Peyer's patch (tissue), 4 donors: ENCODE results near the gene ARHGEF12. TPM values are rescaled to one million over a fixed set of nuclear protein-coding genes. Genes with fewer than 3 reads are reported as not detected.

Source experiments
- DNase-seq, 3 donors: peaks; one replicate each; pipeline ENCODE4 v3.0.0-alpha.2; 2017 to 2019
- H3K27ac ChIP-seq, 4 donors: fragments of 200-600 bp; sonication (generic); one replicate each; pipeline ENCODE4 v1.5.1; 2016 to 2019
- H3K27me3 ChIP-seq, 2 donors: fragments of 200-600 bp; sonication (generic); one replicate each; pipeline ENCODE4 v1.5.1; 2019
- H3K36me3 ChIP-seq, 3 donors: fragments of 200-600 bp; sonication (generic); one replicate each; pipeline ENCODE4 v1.5.1; 2016 to 2019
- H3K4me1 ChIP-seq, 4 donors: fragments of 200-600 bp; sonication (generic); one replicate each; pipeline ENCODE4 v1.5.1; 2016 to 2019
- H3K4me3 ChIP-seq, 4 donors: fragments of 200-600 bp; sonication (generic); 1 replicate in 3 of 4; 2 replicates in 1 of 4; pipeline ENCODE4 v1.5.1; 2016 to 2019; ENCODE audit warnings: mild to moderate bottlenecking in 1 of 4
- H3K9me3 ChIP-seq, 4 donors: fragments of 200-600 bp; sonication (generic); one replicate each; pipeline ENCODE4 v1.5.1; 2016 to 2019; ENCODE audit warnings: mild to moderate bottlenecking in 1 of 4
- POLR2A ChIP-seq, 2 donors: fragments of 450-650 bp; IDR thresholded peaks; one replicate each; pipeline ENCODE4 v1.5.1; 2017; ENCODE audit warnings: antibody characterized with exemption in 2 of 2, mild to moderate bottlenecking in 2 of 2, moderate library complexity in 2 of 2
- total RNA-seq, 4 donors: library from RNA; depleted of rRNA; stranded (reverse); fragments of >200 nt; gene quantifications; one replicate each; pipeline ENCODE4 v1.1.0, GENCODE V29; 2016
- TF ChIP-seq, protein P1 (sequence below), 6 experiments: fragments of 450-650 bp in 4 of 6; fragments of 200-600 bp in 2 of 6; sonication (generic) in 1 of 6; IDR thresholded peaks; one replicate each; pipeline ENCODE4 v1.5.1; 2017 to 2019; ENCODE audit warnings: antibody characterized with exemption in 6 of 6, mild to moderate bottlenecking in 3 of 6, moderate library complexity in 1 of 6

ARHGEF12 gene
- total RNA-seq, 4 donors from 2014 or later: 102 to 122 (median 107) TPM

DNA sequence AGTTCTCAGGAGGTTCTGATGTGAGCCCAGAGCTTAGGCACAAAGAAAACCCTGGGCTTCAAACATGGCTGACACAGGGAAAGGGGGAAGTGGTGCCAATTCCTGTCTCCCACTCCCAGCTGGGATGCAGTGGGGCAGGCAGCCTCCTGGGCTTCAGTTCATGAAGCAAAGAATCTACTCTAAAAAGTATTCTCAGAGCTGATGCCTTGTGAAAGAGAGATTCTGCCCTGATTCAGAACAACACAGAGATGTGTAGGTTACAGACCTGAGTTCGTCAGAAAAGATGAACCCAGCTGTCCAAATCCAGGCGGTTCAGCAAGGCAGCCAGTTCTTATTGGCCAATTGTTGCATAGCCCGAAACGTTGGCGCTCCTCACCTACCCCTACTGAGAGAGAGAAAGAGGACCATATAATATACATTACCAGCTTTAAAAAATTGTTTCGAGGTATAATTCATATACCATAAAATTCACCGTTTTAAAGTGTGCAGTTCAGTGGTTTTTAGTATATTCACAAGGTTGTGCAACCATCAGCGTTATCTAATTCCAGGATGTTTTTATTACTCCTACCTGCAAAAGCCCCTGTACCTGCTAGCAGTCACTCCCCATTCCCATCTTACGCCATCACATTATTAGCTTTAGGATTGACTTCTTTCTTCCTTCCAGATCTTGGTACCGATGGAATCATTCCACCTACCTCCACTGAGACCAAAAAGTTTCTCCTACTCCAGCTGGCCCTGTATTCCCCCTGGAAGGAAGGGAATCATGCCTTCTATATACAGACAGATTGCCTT is 18.3 kb upstream of the ARHGEF12 start:
- peak overlapping the region in 2 of 4 donors; percentile 8 to 24 for H3K27ac ChIP-seq

DNA sequence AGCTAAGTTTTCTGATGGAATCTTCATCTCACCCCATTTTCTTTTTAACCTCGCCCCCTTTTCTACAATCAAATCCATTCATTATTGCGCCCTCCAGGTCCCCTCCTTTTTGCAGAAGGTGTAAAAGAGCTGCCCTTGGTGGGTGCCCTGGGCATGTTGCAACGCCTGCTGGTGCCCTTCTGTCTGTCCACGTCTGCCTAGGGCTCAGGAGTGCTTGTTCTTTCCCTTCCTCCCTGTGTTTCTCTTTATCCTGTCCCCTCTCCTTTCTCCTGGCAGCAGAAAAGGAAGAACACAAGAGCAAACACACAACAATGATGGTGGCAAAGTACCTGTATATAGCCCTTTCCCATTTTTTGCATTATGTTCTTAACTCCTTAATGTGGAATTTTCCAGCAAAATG is 17.3 kb upstream of the ARHGEF12 start:
- Histone ChIP-seq H3K4me1 (peaks cover 0 to 8% (median 0%) of the 10 kb centered on the region in 4 donors), H3K9me3 (no peaks in the 10 kb centered on the region), H3K27ac (no peak overlapping the region), H3K36me3 (no peaks in the 10 kb centered on the region), H3K27me3 (no peaks in the 10 kb centered on the region), H3K4me3 (no peak overlapping the region)
- TF ChIP-seq, protein P1, sequence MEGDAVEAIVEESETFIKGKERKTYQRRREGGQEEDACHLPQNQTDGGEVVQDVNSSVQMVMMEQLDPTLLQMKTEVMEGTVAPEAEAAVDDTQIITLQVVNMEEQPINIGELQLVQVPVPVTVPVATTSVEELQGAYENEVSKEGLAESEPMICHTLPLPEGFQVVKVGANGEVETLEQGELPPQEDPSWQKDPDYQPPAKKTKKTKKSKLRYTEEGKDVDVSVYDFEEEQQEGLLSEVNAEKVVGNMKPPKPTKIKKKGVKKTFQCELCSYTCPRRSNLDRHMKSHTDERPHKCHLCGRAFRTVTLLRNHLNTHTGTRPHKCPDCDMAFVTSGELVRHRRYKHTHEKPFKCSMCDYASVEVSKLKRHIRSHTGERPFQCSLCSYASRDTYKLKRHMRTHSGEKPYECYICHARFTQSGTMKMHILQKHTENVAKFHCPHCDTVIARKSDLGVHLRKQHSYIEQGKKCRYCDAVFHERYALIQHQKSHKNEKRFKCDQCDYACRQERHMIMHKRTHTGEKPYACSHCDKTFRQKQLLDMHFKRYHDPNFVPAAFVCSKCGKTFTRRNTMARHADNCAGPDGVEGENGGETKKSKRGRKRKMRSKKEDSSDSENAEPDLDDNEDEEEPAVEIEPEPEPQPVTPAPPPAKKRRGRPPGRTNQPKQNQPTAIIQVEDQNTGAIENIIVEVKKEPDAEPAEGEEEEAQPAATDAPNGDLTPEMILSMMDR (IDR thresholded peaks at IDR 0.05): no peak
- no peak for TF ChIP-seq POLR2A (IDR thresholded peaks at IDR 0.05)
- DNase-seq: no peak

More for the DNA sequence above, 18.3 kb upstream of the ARHGEF12 start:
- Histone ChIP-seq H3K9me3 (no peaks in the 10 kb centered on the region), H3K36me3 (no peaks in the 10 kb centered on the region), H3K4me3 (no peak overlapping the region), H3K4me1 (peaks cover 0 to 8% (median 0%) of the 10 kb centered on the region in 4 donors), H3K27me3 (no peaks in the 10 kb centered on the region)
- TF ChIP-seq, protein P1 (IDR thresholded peaks at IDR 0.05): no peak
- TF ChIP-seq POLR2A (IDR thresholded peaks at IDR 0.05): no peak
- no peak for DNase-seq

DNA sequence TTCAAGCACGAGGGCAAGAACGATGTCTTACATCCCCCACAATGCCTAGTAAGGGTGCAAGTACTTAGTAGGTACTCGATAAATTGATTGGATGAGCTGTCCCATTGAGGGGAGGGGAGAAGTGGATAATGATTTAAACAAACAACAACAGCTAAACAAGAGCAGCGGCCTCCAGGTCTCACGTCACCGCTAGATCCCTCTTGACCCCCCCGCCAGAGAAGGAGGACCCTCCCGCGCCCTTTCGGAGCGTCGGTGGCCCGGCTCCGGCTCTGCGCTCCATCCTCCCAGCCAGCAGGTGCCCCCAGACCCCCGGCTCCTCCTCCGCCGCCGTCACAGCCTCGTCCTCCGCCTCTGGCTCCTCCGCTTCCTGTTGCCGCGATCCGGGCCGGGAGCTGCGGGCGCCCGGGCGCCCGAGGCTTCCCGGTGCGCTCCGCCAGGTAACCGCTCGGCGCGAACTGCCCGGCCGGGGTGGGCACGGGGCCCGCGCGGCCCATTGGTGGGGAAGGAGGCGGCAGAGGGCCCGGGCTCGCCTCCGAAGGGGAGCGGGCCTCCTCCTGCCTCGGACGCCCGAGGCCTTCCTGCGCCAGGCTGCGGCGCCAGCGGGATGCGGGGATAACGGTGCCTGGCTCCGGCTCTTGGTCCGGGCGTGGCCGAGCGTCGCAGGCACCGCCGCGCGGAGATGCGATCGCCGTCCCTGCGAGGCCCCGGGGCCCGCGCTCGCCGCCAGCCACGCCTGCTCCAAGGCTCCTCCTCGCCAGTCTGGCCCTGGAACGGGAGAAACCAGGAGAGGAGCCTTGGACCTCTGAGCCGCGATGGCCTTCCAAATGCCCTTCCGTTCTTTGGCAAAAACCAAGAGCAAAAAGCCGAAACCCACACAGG is 11.0 kb upstream of the ARHGEF12 start, which contains the start of gene TLCD5:
TLCD5 (plus strand) TSS at position 368 of the 879 bp plus-strand sequence. CDS start 2,143 bp downstream, outside the sequence.
- DNase-seq: peak in 2 of 3 donors; percentile 62 to 70
- H3K27me3 ChIP-seq: no peaks in the 10 kb centered on the region
- no peaks in the 10 kb centered on the region for H3K36me3 ChIP-seq
- H3K27ac ChIP-seq: peak within 1 kb of the TSS; percentile 59 to 83 (median 78)
- peak within 1 kb of the TSS; percentile 56 to 77 (median 68) for H3K4me3 ChIP-seq
- no peaks in the 10 kb centered on the region for H3K9me3 ChIP-seq
- peaks cover 0 to 30% (median 2%) of the 10 kb centered on the region in 4 donors for H3K4me1 ChIP-seq
- TF ChIP-seq POLR2A (IDR thresholded peaks at IDR 0.05): no peak
- TF ChIP-seq, protein P1 (IDR thresholded peaks at IDR 0.05): no peak

DNA sequence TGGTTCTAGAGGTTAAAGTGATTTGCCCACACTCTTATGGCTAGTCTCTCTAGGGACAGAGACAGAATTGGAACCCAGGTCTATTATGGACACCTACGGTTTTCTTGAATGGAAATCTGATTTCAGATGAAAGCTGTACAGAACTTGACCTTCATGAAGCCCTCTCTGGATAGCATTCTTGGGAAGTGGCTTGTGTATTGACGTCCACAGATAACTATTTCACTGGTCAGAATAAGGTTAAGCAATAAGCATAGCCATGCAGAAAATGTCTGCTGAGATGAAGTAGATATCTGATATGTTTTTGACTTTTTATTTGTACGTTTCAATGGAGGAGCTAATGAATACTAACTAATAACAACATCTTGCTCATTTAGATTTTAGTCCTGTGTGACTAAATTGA is 10.0 kb upstream of the ARHGEF12 start:
- H3K9me3 ChIP-seq: no peaks in the 10 kb centered on the region
- no peaks in the 10 kb centered on the region for H3K36me3 ChIP-seq
- DNase-seq: no peak
- H3K4me1 ChIP-seq: peaks cover 0 to 30% (median 2%) of the 10 kb centered on the region in 4 donors
- TF ChIP-seq, protein P1 (IDR thresholded peaks at IDR 0.05): no peak
- TF ChIP-seq POLR2A (IDR thresholded peaks at IDR 0.05): no peak
- peak overlapping the region in 1 of 4 donors; percentile 77 for H3K4me3 ChIP-seq
- H3K27me3 ChIP-seq: no peaks in the 10 kb centered on the region
- H3K27ac ChIP-seq: peak overlapping the region in 3 of 4 donors; percentile 31 to 83 (median 76)

DNA sequence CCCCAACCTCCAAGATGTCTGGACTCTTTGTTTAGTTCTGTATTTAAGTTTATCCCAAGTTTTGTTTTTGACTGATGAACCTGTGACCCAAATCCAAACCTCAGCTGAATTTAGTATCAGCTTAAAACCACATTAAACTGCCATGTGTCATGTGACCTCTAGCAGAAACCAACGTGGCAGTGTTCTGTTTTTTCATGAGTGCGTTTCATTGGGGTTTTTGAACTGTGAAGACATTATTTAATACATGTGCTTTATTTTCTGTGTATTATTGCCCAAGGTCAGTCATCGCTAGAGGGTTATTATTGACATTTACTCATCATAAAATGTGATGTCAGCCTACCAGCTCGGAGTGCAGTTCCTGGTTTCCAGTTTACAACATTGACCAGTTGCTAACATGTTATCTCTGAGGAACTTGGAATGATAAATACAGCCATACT is 9.3 kb upstream of the ARHGEF12 start:
- no peaks in the 10 kb centered on the region for H3K27me3 ChIP-seq
- peaks cover 0 to 30% (median 2%) of the 10 kb centered on the region in 4 donors for H3K4me1 ChIP-seq
- H3K36me3 ChIP-seq: no peaks in the 10 kb centered on the region
- DNase-seq: no peak
- no peak overlapping the region for H3K4me3 ChIP-seq
- TF ChIP-seq, protein P1 (IDR thresholded peaks at IDR 0.05): no peak
- no peak for TF ChIP-seq POLR2A (IDR thresholded peaks at IDR 0.05)
- H3K27ac ChIP-seq: peak overlapping the region in 1 of 4 donors; percentile 31
- H3K9me3 ChIP-seq: no peaks in the 10 kb centered on the region
